NT2/D1 (cell line): ENCODE results near the gene LCE3C.
A peak's percentile ranks its signal among the peaks of the same experiment; 100 is the strongest.

Experiments
- DNase-seq: peaks from one replicate; pipeline ENCODE4 v3.0.0-alpha.2; 2011; ENCODE audit warnings: low read depth, low spot score
- H3K27me3 ChIP-seq: 2 replicates; pipeline ENCODE4 v1.6.0; 2011; ENCODE audit warnings: mild to moderate bottlenecking; ENCODE audit not compliant: insufficient read length, insufficient read depth
- H3K36me3 ChIP-seq: 2 replicates; pipeline ENCODE4 v1.6.1; 2011; ENCODE audit warnings: mild to moderate bottlenecking, low read length, mixed read lengths; ENCODE audit not compliant: insufficient read depth, insufficient read length
- H3K4me1 ChIP-seq: 2 replicates; pipeline ENCODE4 v1.5.1; 2011; ENCODE audit not compliant: insufficient read depth, insufficient read length
- H3K4me3 ChIP-seq: 2 replicates; pipeline ENCODE4 v1.5.1; 2011; ENCODE audit warnings: low read depth; ENCODE audit not compliant: insufficient read length
- H3K9ac ChIP-seq: 2 replicates; pipeline ENCODE4 v1.6.0; 2011; ENCODE audit warnings: low read depth; ENCODE audit not compliant: insufficient read length
- H3K9me3 ChIP-seq: 2 replicates; pipeline ENCODE4 v1.5.1; 2011; ENCODE audit warnings: mild to moderate bottlenecking, low read length; ENCODE audit not compliant: insufficient read depth
- SUZ12 ChIP-seq: IDR thresholded peaks from 2 replicates; pipeline ENCODE4 v1.6.1; 2011; ENCODE audit not compliant: insufficient read length, insufficient read depth; ENCODE audit errors: extremely low read depth
- YY1 ChIP-seq: IDR thresholded peaks from 2 replicates; pipeline ENCODE4 v1.6.1; 2011; ENCODE audit not compliant: insufficient read length, insufficient read depth
- ZNF274 ChIP-seq: IDR thresholded peaks from 2 replicates; pipeline ENCODE4 v1.6.1; 2011; ENCODE audit warnings: mild to moderate bottlenecking, low read depth, low read length

The LCE3C gene

DNA sequence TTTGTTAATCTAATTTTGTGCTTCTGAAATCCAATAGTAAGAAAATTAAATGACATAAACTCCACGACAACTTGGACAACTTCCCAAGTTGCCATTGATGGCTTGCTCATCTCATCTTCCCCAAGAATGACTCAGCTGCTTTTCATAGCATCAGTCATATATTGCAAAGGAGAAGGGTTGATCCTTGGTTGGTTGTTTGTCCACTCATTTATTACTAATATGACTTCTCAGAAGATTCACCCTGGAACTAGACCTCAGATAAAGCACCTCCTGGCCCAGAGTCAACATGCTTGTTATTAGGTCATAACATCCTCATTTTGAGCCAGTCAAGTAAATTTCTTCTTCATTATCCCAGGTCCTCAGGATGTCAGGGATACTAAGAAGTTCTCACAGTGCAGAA, 17.4 kb upstream of the LCE3C start:
- H3K36me3 ChIP-seq = no peaks in the 10 kb centered on the region
- no peaks in the 10 kb centered on the region for H3K4me1 ChIP-seq
- H3K27me3 ChIP-seq = no peaks in the 10 kb centered on the region
- H3K9me3 ChIP-seq = no peaks in the 10 kb centered on the region
- TF ChIP-seq SUZ12 (no peak), YY1 (no peak), ZNF274 (no peak)
- no peak for DNase-seq
- H3K4me3 ChIP-seq = no peak overlapping the region
- H3K9ac ChIP-seq = no peak overlapping the region

DNA sequence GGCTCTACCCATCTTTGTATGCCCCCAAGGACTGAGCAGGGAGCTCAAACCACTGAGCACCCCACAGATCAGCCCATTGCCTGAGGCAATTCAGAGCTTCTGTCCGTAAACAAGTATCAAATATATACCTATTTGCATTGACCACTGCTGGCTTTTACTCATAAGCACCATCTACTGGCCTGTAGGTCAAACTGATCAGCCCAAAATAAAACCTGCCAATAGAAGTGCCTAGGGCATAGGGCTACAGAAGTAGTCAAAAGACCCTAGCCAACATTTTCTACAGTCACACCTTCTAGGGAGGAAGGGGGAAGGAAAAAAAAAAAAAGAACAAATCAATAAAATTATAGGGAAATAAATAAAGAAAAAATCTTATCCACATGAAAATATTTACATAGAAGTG, 14.4 kb upstream of the LCE3C start:
- no peak for TF ChIP-seq ZNF274
- no peak for TF ChIP-seq SUZ12
- no peak for TF ChIP-seq YY1
- H3K9ac ChIP-seq = no peak overlapping the region

DNA sequence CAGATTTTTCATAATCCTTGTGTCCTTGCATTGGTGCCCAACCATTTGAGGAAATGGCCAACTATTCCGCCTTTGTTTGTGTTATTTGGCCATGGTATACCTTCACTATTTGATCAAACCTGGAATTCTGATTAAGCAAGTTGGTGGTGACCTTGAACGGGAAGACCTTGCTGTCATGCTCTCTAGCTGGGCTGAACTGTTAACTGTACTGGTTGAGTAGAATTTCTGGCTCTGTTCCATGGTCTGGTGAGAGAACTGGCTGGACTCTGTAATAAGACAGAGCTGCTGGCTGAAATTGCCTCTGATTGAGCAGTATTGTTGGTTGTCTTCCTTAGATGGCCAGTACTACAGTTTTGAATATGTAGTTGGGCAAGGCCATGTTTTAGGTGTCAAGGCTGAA, 3.0 kb upstream of the LCE3C start:
- Histone ChIP-seq H3K27me3 (no peaks in the 10 kb centered on the region), H3K9ac (no peak overlapping the region), H3K4me3 (no peak overlapping the region), H3K4me1 (no peaks in the 10 kb centered on the region), H3K36me3 (no peaks in the 10 kb centered on the region), H3K9me3 (no peaks in the 10 kb centered on the region)
- no peak for DNase-seq
- no peak for TF ChIP-seq YY1
- no peak for TF ChIP-seq ZNF274
- TF ChIP-seq SUZ12 = no peak

More for the DNA sequence above, 14.4 kb upstream of the LCE3C start:
- Histone ChIP-seq H3K9me3 (no peaks in the 10 kb centered on the region), H3K4me1 (no peaks in the 10 kb centered on the region), H3K36me3 (no peaks in the 10 kb centered on the region), H3K4me3 (no peak overlapping the region), H3K27me3 (no peaks in the 10 kb centered on the region)
- no peak for DNase-seq

DNA sequence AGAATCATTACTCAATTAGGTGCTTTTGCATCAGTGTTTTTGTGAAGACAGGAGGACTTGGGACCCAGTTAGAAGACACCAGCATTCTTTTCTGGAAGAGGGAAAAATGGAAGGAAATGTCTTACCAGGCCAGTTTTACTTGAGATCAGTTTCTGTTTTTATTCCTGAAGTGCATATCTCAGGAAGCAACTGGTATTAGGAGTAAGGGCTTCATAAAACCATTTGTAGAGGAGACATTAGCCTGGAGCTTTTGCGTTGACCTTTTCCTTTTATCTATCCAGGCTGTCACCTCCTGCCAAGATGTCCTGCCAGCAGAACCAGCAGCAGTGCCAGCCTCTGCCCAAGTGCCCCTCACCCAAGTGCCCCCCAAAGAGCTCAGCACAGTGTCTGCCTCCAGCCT, 13.5 kb downstream of the LCE3C start, which contains the start of gene LCE3B:
Gene LCE3B, plus strand, starts transcription at position 301 of the 400 bp plus-strand sequence. Its CDS starts 0 bp downstream, at position 301.
- Histone ChIP-seq H3K9me3 (peaks cover 11% of the 10 kb centered on the region), H3K27me3 (no peaks in the 10 kb centered on the region), H3K4me3 (no peak within 1 kb of the TSS), H3K36me3 (no peaks in the 10 kb centered on the region), H3K4me1 (no peaks in the 10 kb centered on the region), H3K9ac (no peak within 1 kb of the TSS)
- no peak for DNase-seq
- TF ChIP-seq ZNF274 = no peak
- TF ChIP-seq SUZ12 = no peak
- no peak for TF ChIP-seq YY1

DNA sequence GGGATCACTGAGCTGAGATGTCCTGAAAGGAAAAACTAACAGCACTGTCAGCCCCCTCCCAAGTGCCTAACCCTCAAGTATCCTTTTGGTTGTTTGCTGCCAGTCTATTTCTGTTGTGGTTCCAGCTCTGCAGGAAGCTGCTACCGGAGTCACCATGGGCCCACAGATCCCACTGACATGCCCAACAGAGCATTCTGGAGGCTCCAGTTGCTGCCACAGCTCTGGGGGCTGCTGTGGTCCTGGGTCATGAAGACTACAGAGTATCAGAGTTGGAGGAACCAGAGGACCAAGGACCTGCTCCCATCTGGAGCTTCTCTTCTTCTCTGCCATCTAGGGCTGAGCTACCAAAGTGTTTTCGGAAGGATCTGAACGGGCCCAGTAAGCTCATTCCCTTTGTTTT, 22.0 kb downstream of the LCE3C start:
- H3K9ac ChIP-seq = no peak overlapping the region
- no peak for DNase-seq
- TF ChIP-seq ZNF274 = no peak
- no peak for TF ChIP-seq YY1
- no peak for TF ChIP-seq SUZ12
- no peaks in the 10 kb centered on the region for H3K27me3 ChIP-seq
- H3K36me3 ChIP-seq = no peaks in the 10 kb centered on the region
- H3K4me3 ChIP-seq = no peak overlapping the region
- peaks cover 7% of the 10 kb centered on the region for H3K4me1 ChIP-seq
- peaks cover 27% of the 10 kb centered on the region for H3K9me3 ChIP-seq

DNA sequence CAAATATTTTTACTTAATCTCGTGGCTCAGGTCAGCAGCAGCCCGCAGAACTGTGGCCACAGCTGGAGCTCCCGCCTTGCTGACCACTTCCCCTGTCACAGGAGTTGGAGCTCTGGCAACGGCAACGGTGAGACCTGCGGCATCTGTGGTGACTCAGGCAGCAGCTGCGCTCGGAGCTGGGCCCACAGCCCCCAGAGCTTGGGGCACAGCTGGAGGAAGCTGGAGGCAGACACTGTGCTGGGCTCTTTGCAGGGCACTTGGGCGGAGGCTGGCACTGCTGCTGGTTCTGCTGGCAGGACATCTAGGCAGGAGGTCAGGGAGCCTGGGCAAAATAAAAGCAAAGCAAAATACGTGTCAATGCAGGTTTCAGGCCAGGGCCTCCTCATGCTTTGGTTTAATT, 22.8 kb downstream of the LCE3C start, which contains the start of gene LCE3A:
Gene LCE3A, minus strand, starts transcription at position 301 of the 400 bp plus-strand sequence. Its CDS starts 0 bp downstream, at position 301.
- H3K9me3 ChIP-seq = peaks cover 23% of the 10 kb centered on the region
- H3K4me1 ChIP-seq = peaks cover 7% of the 10 kb centered on the region
- H3K9ac ChIP-seq = peak within 1 kb of the TSS; percentile 16
- no peak within 1 kb of the TSS for H3K4me3 ChIP-seq
- H3K27me3 ChIP-seq = no peaks in the 10 kb centered on the region
- no peaks in the 10 kb centered on the region for H3K36me3 ChIP-seq
- DNase-seq = no peak
- TF ChIP-seq ZNF274 (no peak), YY1 (no peak), SUZ12 (no peak)

DNA sequence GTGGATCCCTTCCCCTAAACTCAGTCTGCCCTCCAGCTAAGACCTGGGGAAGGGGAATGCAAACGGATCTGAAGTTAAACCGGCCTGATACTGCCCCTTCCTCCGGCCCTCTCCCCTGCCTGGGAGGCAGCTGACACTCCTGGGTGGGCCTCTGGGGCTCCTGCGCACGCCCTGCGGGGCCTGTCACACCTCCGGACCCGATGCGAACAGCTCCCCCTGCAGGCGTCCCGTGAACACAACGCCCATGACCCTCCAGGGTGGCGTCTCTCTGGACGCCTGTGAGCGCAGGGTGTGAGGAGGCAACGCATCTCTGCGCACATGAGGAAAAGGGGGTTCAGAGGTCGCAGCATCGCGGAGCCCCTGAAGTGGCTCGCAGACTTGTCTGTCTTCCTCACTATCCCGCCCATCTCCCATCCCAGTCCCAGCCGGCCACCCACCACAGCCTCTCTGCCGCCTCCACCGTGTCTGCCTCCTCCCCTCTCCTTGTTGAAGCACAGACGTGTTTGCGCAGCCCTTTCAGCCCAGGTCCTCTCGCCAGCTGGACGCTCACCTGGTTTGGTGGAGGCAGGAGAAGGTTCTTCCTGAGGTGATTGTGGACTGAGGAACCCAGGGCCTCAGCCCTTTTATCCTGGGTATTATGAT, 23.3 kb downstream of the LCE3C start:
- DNase-seq = peak; percentile 49
- H3K4me1 ChIP-seq = peaks cover 7% of the 10 kb centered on the region
- no peaks in the 10 kb centered on the region for H3K36me3 ChIP-seq
- no peak for TF ChIP-seq SUZ12
- TF ChIP-seq ZNF274 = no peak
- no peak for TF ChIP-seq YY1
- H3K27me3 ChIP-seq = peaks cover 3% of the 10 kb centered on the region
- H3K9me3 ChIP-seq = peaks cover 18% of the 10 kb centered on the region
- no peak overlapping the region for H3K4me3 ChIP-seq
- no peak overlapping the region for H3K9ac ChIP-seq

DNA sequence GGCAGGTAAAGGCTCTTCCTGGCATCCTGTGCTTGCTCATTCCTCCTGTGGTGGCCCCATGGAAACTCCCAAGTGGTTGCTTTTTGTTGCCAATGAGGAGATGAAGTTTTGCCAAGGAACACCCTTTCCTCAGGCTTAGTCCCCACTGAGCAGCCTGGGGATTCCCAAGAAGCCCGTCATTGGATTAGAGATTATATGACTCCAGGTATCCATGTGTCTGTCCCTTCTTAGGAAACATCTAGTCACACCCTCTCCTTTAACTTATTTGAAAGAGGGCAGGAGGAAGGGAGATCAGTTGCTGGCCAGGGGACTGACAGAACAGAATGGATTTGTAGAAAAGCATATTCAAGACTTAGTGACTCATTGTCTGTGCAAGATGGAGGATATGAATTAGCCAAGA, 26.7 kb downstream of the LCE3C start:
- H3K36me3 ChIP-seq = no peaks in the 10 kb centered on the region
- peaks cover 3% of the 10 kb centered on the region for H3K27me3 ChIP-seq
- peaks cover 7% of the 10 kb centered on the region for H3K4me1 ChIP-seq
- H3K9me3 ChIP-seq = no peaks in the 10 kb centered on the region
- no peak overlapping the region for H3K4me3 ChIP-seq
- no peak for DNase-seq
- no peak for TF ChIP-seq SUZ12
- no peak for TF ChIP-seq YY1
- TF ChIP-seq ZNF274 = no peak
- H3K9ac ChIP-seq = no peak overlapping the region
